Stimulated activated CD4-positive, alpha-beta T cell treated with anti-CD3 and anti-CD28 coated beads, TNF-alpha, amount 100 ng/mL, for 24 hours (primary cell): ENCODE data around the gene CCDC191.

Source experiments
- DNase-seq, 3 experiments: peaks; one replicate each; pipeline ENCODE4 v3.0.0-alpha.2; 2020; ENCODE audit warnings: low read depth in 3 of 3

CCDC191 gene, protein sequence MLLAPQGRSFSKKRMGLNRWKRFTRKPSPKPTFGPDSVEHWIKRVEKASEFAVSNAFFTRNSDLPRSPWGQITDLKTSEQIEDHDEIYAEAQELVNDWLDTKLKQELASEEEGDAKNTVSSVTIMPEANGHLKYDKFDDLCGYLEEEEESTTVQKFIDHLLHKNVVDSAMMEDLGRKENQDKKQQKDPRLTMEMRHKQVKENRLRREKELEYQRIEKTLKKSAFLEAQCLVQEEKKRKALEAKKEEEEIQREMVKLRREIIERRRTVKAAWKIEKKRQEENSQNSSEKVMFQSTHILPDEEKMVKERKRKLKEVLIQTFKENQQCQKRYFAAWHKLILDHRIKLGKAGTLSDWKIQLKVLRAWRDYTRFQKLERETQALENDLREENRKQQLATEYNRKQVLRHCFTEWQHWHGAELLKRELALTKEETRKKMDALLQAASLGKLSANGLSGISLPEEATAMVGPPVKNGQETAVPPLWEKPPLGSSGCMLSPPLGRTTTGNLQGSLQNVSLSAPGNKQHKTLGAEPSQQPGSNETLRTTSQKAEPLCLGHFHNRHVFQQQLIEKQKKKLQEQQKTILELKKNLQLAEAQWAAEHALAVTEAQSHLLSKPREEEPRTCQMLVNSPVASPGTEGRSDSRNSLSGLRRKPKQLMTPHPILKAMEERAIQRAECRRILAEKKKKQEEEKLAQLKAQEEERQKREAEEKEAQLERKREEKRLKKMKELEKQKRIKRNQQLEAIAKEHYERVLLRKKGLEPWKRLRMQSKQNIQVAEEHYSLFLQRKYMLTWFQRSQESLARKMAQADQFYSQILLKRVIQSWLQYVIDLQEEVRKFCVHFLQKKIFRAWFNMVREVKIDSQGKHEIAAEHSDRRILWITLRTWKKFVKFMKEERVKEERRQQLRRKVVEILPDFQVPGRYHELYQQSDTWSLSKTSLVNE

DNA sequence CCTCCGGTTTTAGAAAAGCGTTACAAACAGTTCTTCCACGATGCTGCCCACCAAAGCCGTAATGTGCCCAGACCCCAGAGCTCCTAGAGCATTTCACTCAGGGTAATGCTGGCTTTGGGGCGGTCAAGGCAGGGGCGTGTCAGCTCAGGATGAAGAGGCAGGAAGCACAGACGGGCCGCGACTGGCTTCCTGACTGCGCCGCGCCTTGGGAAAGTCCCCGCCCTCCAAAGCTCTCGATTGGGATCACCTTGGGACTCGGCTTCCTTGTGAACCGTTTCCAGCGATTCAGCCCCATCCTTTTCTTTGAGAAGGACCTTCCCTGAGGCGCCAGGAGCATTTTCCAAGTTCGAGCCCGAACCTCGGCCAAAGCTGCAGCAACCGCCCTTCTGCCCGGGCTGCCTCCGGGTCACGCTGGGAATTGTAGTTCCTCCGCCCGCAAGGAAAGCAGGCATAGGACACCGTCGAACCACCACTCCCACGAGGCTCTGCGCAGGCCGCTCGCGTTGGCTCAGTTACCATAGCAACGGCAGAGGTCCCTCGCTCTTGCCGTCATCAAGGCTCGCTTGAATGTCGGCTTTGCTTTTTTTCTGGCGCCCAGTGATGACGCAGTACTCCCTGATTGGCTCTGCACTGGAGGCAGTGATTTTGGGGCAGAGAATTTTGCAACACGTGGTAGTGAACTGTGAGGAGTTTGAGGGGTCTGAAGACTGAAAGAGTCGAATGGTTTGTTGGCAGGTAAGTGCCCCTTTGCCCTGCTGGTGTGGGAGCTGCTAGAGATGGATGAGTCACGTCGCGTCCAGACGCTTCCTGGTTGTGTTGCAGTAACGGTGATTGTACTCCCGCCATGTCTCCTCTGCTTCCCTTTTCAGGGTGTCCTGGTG, at the start of gene CCDC191, which contains the start of gene QTRT2:
Gene CCDC191, minus strand, starts transcription at position 397 of the 881 bp plus-strand sequence. Its CDS starts 60 bp downstream, at position 337.
Gene QTRT2, plus strand, starts transcription at position 608 of the 881 bp plus-strand sequence. CDS start 8,521 bp downstream, outside the sequence.
- peak; percentile 96 to 99 (median 97) for DNase-seq

GRCh38 chr3:114104414-114104813, 48.1 kb upstream of the CCDC191 start:
- DNase-seq: no peak

- DNase-seq: no peak
These were observed 47.5 kb upstream of the CCDC191 start for GRCh38 chr3:114103858-114104257.

- DNase-seq: no peak
These were observed 46.9 kb upstream of the CCDC191 start for GRCh38 chr3:114103181-114103580.

GRCh38 chr3:114101101-114101500, 44.8 kb upstream of the CCDC191 start:
- DNase-seq: no peak

- no peak for DNase-seq
These were observed 39.5 kb upstream of the CCDC191 start for GRCh38 chr3:114095796-114096195.

DNA sequence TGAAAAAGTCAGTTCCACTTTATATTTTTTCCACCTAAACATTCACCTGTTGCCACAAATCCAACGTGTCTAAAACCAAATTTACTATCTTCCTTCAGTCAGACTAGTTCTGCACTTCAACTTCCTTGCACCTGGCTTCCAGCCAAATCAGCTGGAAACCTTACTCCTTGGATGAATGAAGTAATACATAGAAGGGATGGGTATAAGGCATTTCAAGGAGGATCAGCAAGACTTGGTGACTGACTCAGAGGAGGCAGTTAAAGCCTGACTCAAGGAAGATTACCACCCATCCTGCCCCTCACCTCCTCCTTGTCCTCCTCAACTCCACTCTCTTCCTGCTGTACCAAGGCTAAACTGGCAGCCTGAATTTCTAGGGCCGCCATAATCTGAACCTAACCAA, 37.3 kb upstream of the CCDC191 start:
- DNase-seq: no peak

DNA sequence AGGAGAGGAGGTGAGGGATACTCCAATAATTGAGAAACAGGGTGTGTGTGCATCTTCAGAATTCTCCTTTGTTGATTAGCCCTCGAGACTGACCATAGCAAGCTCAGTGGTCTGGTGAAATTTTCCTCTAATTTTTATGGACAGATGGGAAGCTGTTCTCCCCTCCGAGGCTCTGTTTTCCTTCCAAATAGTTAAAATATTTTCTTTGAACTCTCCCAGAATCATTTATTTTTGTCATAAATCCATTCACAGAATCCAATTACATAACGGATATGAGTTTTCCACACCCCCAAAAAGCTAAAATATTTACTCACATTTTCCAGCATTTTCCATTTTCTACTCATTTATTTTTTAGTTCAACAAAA, 36.7 kb upstream of the CCDC191 start:
- DNase-seq: no peak

DNA sequence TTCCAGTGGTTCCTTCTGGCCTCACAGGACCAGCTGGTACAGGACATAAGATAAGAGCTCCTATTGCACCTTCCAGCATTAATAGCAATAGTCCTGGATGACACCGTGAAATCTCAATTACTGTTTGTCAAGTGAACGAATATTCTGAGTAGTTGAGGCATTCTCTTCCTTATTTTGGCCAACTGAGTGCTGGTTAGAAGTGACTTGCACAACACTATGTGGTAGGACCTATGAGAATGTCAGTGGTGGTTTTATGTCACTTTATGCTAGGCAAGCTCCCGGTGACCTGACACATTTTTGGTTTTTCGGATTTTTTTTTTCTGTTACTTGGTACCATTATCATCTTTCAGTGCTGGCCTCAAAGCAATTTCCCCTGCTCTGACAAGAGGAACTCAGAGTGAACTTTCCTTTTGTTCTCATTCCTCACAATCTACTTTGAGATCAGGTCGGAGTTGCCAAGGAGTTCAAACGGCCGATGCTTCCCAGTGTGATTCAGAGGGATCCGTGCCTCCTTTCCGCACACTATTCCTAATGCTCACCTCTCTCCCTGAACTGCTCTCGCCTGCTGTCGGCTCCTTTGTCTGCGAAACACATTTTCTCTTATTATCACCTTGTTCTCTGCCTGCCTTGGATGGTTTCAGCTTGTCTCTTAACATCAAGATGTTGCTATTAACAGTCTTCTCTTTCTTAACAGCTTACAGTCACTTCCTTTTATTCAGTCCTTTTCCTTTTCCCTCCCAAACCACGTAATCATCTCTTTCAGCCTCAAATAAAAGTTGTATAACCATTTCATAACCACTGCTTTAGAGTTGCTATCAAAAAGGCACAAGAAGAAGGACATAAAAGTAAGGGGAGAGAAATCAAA, 36.1 kb upstream of the CCDC191 start:
- no peak for DNase-seq

DNA sequence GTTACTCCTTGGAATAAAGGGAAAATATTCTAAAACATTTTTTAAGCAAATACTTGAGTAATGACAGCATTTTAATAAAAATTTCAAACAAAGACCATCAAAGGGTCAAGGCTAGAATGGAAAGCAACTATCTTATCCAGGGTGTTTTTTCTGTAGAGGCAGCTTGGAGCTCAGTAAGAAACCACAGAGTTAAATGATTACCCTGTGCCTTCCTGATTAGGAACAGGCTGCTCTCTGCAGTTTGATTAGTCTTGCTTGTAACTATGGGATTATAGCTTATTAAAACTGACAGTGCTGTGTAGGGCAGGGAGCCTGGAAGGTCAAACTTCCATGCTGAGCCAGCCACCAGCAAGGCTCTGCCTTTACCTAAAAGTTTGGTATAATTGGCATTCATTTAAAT, 33.3 kb upstream of the CCDC191 start:
- DNase-seq: no peak

DNA sequence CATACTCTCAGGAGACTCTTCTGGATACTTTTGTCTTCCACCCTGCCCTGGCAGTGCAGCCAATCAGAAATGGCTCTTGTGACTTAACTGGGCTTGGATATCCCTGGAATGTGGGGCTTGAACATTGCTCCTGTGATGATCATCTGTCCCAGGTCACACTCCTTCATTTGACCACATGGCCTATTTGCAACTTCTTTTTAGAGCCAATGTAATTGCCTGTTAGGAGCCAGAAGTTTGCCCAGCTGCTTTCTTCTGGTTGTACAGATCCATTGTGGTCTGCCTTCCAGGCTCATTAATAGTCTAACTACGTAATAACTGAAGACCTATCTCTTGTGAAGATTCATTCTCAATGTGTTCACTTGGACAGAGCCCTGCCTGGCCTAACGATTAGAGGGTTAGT, 30.0 kb upstream of the CCDC191 start:
- no peak for DNase-seq

DNA sequence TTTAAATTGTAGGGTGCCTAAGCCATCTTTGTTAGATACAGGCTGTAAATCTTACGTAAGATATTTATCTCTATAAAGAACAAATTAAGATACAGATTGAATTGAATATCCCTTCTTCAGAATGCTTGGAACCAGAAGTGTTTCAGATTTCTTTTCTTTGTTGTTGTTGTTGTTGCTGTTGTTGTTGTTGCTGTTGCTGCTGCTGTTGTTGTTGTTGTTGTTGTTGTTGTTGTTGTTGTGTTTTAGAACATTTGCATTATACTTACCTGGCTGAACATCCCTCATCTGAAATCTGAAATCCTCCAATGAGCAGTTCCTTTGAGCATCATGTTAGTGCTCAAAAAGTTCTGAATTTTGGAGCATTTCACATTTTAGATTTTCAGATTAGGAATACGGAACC, 26.8 kb upstream of the CCDC191 start:
- no peak for DNase-seq

DNA sequence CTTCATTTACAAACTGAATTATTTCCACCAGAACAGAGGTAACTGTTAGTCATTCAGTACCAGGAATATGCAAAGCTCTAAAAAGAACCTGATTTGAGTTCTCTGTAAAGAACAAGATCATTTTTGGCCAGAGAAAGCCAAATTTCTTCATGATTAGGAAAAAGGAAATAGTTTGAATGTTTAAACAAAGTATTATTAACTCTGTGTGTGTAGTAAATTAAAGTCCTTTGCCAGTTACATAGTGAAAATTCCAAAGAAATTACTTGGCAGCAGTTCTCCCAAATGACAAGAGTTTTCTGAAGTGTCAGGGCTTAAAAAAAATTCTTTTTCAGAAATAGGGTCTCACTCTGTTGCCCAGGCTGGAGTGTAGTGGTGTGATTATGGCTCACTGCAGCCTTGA, 24.7 kb upstream of the CCDC191 start:
- DNase-seq: no peak

- DNase-seq: no peak
These were observed 23.9 kb upstream of the CCDC191 start for GRCh38 chr3:114080201-114080600.

DNA sequence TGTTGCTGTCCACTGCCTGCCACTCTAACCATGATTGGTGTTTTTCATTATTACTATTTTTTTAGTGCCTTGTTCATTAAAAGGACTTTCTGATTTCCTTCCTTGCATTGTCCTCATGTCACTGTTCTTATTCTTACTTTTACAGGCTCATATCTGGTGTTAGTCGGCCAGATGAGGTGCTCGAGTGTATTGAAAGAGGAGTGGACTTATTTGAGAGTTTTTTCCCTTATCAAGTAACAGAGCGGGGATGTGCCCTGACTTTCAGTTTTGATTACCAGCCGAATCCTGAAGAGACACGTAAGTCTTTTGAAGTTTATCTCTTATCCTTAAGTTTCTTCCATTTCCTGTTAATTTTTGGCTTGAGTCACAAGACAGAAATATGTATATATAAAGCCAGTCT, 23.4 kb upstream of the CCDC191 start:
- no peak for DNase-seq

GRCh38 chr3:114078126-114078525, 21.8 kb upstream of the CCDC191 start:
- DNase-seq: no peak

DNA sequence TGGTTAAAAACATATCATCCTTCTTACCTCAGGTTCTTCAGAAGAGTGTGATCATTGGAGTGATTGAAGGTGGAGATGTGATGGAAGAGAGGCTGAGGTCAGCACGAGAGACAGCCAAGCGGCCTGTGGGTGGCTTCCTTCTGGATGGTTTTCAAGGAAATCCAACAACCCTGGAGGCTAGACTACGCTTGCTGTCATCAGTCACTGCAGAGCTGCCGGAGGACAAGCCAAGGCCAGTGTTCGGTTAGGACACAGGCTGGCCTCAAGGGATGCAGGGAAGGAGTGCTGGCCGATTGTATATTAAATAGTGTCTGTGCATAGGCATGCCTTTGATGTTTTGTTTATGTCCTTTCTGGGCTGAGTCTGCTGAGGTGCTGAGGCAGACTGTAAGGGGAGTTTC, 20.4 kb upstream of the CCDC191 start:
- no peak for DNase-seq

- no peak for DNase-seq
These were observed 15.5 kb upstream of the CCDC191 start for GRCh38 chr3:114071786-114072185.

GRCh38 chr3:114068336-114068735, 12.0 kb upstream of the CCDC191 start:
- no peak for DNase-seq

GRCh38 chr3:114067804-114068203, 11.5 kb upstream of the CCDC191 start:
- DNase-seq: no peak
